Ammon's horn (tissue), 1 donor: Measurements from ENCODE around the gene PID1.

Source experiments
- DNase-seq: peaks from one replicate; pipeline ENCODE4 v3.0.0-alpha.2; 2016; ENCODE audit warnings: low spot score

Gene PID1, protein sequence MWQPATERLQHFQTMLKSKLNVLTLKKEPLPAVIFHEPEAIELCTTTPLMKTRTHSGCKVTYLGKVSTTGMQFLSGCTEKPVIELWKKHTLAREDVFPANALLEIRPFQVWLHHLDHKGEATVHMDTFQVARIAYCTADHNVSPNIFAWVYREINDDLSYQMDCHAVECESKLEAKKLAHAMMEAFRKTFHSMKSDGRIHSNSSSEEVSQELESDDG

DNA sequence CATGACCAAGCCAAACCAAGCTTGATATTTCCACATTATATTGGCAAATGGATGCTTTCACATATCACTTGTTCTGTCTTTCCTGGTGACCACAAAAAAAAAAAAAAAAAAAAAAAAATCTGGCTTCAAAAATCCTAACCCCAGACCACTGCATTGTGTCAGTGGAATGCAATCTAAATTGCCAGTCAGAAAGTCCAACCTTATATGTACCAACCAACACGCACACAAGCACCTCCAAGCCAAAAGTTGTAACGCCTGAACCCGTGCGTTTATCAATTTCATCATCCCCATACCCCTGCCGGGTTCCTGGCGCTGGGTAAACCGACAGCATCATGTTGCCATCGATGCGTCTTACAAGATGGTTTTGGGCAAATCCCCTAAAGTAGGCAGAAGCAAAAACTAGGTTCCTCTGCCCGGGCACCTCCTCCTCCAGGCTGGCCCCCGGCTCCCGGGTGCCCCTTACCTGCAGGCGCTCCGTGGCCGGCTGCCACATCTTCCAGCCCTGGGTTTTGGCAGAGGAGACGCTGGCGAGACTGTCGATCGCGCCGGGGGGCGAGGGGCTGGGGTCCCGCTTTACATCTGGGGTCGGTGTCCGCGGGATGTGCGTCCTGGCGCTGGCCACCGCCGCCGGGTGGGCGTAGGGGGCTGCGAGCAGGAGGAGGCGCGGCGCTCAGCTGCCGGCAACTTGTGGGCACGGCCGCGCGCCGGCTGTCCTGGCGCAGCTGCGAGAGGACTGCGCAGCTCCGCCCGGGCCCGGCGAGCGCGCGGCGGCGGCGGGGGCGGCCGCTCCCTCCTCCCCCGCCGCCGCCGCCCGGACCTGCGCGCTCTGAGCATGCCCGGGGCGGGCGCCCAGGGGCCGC lies at the start of gene PID1:
PID1 (minus strand) TSS at position 737 of the 860 bp plus-strand sequence; CDS start at position 493, 244 bp downstream.
- peak; percentile 56 for DNase-seq

DNA sequence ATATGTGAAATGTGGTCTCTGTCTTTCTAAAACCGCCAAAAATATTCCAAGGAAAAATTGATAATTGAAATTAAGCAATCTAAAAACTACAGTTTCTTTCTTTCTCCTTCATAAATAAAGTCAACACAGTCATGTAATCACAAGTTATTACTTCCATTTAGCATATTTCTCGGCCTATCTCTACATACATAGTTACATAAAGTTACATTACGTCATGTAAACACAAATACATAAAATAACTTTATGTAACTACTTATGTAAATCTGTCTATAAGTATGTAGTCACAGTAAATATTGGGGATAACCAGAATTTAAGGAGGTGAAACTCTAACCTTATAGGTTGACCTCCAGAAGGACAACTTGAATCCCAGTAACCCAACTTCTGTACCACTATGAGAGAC lies 48.5 kb upstream of the PID1 start:
- no peak for DNase-seq

DNA sequence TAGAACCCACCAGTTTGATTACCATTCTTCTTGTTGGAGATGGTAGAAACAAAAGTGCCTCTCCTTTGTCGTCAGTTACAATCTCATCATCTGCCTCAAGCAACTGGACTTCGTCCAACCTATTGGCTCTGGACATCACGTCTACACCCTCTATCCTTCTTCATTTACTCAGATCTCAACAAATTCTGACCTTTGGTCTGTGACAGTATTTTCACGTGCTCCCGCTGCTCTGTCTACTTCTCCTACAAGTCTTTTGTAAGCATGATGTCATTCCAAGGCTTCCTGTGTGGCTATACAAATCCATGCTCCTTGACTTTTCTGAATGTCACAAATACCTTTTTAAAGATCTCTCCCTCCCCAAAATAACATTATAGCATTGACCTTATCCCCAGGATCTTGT lies 43.0 kb upstream of the PID1 start:
- DNase-seq, result no peak

DNA sequence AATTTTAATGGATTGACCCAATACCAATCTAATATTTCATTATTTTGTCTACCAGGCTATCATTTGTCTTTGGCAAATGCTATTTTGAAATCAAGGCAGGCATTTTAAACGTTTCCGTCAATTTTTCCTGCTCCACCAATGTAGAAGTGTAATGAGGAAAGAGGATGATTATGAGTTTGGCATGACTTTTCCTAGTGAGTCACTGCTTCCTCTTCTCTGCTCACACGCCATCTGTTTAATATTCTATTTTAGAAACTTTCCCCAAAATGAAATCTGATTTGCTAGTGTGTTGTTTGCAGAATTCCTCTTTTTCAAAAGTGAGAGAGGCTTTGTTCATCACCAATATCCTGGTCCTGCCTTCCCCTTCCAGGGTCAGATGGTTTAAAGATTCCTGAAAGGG lies 42.5 kb upstream of the PID1 start:
- DNase-seq, result peak; percentile 46

DNA sequence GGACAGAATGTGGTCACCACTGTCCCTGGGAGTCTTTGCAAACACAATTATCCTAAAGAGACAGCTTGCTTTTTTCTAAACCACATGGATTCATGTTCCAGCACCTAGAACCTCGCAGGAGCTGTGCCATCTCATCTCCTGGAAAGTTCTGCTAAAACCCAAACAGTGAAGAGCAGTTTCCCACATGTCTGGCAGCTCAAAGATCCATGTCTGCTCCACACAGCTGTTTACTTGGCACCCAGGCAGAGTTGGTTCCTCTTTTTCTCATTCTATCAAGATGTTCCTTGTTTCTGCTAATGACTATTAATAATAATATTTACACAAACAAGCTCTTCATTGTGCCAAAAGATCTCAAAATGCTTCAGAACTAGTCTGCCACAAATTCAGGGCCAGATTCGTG lies 30.1 kb upstream of the PID1 start:
- peak; percentile 45 for DNase-seq

DNA sequence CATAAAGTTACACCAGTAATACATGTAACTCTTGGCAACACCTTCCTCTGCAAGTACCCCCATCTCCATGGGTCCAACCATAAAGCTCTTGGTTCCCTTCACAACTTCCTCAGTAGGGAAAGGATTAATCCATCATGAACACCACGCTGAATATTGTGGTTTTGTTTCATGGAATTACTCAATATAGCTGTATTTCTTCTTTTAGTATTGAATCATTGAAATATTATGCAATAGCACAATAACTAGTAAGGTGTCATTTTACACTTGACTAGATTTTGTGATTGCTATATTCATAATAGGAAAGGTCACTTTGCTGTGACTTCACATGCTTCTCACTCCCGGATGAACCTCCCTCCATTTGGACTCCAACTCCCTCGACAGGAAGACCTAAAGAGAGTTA lies 29.7 kb upstream of the PID1 start:
- DNase-seq, result no peak

DNA sequence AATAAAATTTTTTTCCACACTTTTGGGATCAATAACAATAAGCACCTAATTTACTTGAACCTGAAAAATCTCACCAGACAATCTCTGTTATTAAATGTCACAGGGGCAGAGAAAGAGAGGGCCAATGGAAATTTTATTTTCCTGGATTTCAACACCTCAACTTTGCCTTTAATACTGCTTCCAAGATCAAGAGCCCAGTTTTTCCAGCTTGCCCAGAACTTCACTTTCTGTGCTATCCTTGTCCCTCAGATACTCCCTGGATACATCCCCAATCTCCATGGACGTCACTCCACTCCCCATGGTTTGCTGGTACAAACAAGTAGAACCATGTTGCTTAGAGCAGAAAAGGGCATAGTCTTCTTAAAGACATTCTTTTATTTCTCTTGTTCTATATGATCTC lies 29.3 kb upstream of the PID1 start:
- DNase-seq, result no peak

DNA sequence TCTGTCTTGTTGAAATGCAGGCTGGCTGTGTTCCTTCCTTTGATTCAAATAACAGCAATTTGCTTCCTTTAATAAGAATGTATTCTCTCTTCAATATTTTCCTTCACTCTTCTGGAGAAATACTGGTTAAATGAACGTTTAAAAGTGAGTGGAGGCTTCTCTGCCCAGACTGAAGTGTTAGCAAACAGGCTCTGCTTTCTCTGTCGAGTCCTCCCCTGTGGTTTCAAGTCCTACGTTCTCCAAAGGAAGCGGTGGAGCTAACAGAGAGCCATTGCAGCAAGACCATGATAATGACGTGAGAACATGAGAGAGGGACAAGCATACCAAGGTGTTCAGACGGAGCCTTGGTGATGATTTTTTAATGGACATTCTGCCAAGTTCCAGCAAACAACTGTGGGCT lies 26.2 kb upstream of the PID1 start:
- DNase-seq, result peak; percentile 59

DNA sequence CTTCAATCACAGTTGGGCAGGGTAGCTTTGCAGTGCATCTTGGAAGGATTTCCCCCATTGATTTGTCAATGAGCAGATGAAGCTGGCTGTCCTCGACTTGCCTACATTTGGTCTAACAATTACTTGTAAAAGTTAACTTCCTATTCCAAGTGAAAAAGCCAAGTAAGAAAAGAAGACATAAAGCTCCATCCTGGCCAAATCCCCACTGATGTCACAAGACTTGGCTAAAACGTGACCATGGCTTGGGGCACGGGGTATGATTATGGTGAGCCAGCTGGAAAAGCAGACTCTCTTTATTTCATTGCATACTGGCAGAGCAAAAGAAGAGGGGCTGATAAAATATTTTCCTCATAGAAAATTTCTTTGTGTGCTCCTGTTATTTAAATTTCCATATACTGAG lies 25.4 kb upstream of the PID1 start:
- DNase-seq, result no peak

DNA sequence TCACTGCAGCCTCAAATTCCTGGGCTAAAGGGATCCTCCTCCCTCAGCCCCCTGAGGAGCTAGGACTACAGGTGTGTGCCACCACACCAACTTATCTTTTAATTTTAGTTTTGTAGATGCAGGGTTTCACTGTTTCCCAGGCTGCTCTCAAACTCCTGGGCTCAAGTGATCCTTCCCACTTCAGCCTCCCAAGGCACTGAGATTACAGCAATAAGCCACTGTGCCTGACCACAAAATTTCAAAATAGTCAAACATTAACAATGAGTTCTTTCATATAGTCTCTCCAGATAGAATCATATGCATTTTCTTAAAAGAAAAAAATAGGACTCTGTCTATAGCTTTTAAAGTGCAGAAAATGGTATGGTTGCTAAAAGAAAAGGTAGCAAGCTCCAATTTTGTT lies 24.9 kb upstream of the PID1 start:
- no peak for DNase-seq

DNA sequence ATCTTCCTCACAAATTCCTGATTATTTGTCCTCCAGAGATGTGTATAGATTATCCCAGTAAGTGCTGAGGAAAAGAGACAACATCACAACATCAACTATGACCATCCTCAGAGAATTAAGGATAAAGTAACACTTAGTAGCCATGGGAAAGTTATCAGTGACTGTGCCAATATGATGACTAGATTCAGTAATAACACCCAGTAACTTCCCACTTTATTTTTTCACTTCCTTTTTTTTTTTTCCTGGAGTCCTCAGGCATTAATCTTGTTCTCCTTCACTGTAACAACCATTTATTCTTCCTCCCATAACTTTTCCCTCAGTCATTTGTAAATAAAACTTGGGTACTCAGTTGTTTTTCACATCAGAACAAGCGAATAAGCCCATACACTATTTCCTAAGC lies 16.7 kb upstream of the PID1 start:
- no peak for DNase-seq

DNA sequence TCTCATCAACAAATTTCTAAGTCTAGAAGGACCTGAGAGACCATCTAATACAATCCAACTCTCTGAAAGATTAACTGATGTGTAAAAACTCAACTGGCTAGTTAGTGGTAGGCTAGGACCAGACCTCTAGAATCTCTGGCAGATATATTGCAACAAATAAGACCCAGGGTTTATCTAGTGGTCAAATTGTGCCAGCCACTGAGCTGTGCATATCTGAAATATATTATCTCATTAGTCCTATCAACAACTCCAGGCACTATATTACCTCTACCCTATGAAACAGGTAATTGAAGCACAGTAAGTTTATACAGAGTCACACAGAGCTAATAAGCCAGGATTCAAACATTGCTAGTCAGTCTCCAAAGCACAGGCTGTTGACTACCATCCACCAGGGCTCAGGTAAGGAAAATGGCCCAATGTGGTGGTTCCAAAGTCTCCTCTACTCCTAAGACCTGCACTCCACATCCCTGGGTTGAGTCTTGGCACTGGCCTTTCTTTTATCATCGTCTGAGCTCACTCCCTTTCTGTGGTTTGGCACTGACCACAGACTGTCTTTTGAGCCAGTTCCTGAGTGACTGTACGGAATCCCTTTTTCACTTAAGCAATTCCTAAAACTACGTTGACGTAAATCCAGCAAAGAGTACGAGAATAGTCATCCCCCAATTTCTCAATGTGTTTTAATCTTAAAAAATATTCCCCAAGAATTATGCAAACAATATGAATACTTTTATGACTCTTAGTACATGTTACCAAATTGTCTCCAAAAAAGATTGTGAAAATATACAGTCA lies 11.9 kb upstream of the PID1 start:
- no peak for DNase-seq

DNA sequence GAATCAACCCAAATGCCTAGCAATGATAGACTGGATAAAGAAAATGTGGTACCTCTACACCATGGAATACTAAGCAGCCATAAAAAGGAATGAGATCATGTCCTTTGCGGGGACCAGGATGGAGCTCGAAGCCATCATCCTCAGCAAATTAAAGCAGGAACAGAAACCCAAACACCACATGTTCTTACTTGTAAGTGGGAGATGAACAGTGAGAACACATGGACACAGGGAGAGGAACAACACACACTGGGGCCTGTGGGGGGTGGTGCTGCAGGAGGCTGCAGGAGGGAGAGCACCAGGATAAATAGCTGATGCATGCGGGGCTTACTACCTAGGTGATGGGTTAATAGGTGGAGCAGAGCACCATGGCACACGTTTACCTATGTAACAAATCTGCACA lies 8.4 kb upstream of the PID1 start:
- no peak for DNase-seq

DNA sequence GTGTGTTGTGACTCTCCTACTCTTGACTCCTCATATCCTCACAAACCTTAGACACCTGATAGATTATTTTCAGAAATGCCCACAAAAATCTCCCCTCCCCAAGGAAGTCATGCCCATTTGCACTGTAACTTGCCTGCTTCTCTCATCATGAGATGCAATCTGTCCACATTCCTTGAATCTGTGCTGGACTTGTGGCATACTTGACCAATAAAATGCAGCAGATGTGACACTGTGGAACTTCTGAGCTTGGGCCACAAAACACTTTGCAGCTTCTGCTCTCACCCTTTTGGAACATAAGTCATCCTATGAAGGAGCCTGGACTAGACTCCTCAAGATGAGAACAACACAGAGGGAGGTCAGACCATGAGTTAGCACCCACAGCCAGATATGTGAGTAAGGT lies 4.4 kb upstream of the PID1 start:
- DNase-seq, result no peak

DNA sequence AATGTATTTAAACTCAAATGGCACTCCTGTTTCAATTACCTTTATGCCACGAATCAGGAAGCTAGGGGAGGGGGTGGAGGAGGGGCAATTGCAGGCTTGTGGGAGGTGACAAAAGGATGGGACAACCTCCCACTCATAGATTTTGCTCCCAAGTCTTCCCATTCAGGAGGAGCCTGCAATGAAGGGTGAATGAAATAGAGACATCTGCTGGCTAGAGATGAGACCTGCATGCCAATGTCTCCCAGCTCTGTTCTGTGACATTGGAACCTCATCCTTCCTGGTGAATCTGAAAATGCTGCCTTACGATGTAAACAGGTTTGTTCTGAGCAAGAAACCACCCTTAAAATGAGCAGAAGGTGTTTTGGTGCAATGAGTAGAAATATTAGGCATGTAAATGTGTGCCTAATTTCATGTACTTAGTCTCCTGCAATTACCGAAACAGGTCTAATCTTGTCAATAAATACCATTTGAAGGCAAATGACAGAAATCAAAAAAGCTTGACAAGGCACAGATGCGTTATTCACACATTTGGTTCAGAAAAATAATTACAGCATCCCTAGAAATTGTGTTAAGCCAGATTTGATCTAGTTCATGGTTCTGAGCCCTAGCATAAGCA lies 2.7 kb upstream of the PID1 start:
- DNase-seq, result peak; percentile 87

DNA sequence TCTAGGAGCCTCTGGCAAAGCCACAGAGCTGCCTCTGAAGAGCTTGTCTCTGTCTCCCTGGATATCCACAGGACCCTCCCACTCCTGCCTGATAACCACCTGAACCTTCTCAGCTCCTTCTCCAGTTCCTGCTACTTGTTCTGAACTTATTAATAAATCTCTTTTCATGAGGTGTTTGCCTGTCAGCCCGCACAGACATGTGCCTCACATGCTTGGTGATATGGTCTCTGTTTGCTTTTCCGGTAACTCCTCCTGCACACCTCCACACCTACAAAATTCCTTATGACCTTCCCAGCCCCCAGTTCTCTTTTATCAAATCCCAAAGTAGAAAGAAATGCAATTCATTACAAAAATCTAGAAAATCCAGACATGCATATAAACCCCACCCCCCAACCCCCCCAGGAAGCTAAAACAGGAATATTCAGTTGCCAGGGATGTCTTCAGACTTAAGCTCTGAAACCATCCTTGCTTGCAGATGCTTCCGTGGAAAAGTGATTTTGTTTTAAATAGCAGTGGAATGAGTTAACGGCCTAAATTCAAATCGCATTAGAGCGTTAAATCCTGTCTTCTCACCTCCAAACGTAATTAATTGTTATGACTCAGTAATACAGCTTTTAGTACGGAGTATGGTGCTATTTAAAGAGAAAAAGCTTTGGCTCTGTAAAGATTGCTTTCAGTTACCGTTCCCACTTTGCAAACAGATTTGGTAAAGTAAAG lies 2.1 kb upstream of the PID1 start:
- DNase-seq, result no peak

DNA sequence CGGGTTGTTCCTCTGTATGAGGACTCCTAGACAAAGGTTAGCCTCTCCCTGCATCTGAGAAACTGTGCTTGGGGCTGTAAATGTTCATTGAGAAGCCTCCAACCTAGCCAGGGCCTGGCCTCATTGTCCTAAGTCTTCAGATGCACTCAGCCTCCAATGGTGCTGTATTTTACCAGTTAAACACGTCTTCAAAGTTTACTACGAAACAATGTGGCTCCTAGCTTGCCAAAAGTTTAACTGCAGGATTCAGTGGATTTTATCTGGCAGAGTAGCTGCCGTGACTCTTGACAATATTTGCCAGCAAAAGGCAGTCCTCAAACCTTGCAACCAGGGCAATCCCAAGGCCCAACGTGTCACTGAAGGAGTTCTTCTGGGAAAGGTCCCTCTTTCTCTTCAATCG lies 1.1 kb downstream of the PID1 start:
- no peak for DNase-seq

DNA sequence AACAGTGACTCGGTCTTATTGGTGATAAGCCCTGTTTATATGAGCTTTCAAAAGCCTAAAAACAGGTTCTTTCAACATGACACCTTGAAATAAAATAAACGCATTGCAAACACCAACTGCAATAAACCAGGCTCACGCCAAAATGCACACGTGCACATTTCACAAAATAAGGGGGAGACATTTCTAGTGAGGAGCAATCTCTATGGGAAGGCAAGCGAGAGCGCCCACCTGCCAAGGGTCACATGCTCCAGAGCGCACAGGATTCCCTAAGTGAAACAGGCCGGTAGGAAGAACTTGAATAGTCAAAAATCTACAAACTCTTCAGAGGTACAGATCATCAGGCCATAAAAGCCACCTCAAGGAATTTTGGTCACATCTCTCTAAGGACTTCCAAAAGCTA lies 1.9 kb downstream of the PID1 start:
- no peak for DNase-seq

DNA sequence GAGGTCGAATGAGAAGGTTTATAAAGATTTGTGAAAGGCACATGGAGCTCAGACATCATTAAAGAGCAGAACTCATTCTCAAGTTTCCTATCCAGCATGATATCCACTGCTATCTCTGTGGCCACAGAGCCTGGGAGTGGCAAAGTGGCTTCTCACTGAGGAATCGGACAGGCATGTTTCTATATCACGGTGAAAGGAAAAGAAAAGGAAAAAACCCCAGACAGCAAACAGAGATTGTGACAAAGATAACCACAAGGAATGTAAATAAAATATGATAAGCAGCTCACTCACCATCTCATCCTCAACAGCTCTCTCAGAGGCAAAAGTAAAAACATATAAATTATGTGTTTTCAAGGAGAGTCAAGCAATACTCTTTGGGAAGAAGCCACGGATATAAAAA lies 2.5 kb downstream of the PID1 start:
- DNase-seq, result no peak

DNA sequence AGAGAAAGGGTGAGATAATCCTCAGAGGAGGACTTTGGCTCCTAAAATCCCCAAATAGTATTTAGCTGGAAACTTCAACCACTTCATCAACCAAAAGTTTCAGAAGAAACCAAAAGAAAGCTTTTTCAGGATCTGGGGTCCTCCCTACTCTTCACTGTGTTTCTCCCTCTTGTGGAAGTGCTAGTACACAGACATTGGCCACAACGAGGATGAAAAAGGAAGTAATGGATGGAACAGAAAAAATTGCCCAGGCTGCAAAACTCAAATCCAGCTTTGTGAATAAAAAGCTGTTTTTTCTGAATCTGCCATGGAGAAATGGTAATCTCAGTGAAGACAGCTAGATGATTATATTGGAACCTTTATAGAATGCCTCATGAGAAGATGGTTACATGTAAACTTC lies 4.0 kb downstream of the PID1 start:
- no peak for DNase-seq

DNA sequence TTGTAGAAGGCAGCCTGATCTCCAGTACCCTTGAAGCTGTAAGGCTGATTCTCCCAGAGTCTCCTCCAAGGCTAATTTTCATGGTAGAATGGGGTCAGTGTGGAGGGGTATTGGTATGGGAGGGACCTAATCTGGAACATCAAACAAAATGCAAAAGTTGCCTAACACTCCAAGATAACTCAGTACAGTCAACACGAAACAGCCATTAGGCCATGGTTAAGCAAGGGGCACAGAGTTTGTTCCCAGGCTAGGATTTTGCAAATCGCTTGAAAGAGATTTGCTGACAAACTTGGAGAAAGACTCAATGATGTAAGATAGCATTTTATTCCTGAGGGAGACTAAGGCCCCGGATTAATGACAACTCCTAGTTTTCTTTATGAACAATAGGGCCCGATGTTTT lies 5.4 kb downstream of the PID1 start:
- no peak for DNase-seq

DNA sequence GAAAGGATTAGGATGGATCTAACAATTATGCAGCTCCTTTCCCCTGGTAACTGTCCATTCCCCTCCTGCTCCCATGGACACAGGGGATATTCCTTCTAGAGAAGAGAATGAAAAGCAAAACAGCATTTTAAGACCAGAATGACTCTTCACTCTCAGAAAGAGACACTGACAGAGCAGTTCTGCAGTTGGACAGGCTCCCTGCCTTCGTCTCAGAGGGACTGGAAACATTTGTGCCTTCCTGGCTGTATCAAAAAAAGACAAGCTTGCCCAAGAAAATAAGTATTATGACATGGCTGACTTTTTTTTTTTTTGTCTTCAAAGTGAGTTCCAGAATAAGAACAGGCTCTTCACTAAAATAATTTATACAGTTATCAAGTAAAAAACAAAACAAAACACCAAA lies 9.5 kb downstream of the PID1 start:
- no peak for DNase-seq
